HG02571 (cell line): ENCODE results near the gene DLL1.

Experiments
- ATAC-seq: cut with Tn5 transposase; IDR thresholded peaks from one replicate; pipeline ENCODE4 v1.9.1; 2021; ENCODE audit warnings: mild to moderate bottlenecking, moderate library complexity; ENCODE audit not compliant: unreplicated experiment

The DLL1 gene

GRCh38 chr6:170296423-170296745 is 5.5 kb upstream of the DLL1 start:
- no peak for ATAC-seq

- ATAC-seq = peak; percentile 60
These were observed 4.9 kb upstream of the DLL1 start for GRCh38 chr6:170295510-170296422.

- no peak for ATAC-seq
These were observed 4.1 kb upstream of the DLL1 start for GRCh38 chr6:170294813-170295509.

- no peak for ATAC-seq
These were observed 3.4 kb upstream of the DLL1 start for GRCh38 chr6:170294298-170294730.

- no peak for ATAC-seq
These were observed 2.7 kb upstream of the DLL1 start for GRCh38 chr6:170293341-170294231.

- no peak for ATAC-seq
These were observed 1.7 kb upstream of the DLL1 start for GRCh38 chr6:170292407-170293158.

- no peak for ATAC-seq
These were observed 1.2 kb upstream of the DLL1 start for GRCh38 chr6:170292111-170292406.

- ATAC-seq = no peak
These were observed 613 bp upstream of the DLL1 start for GRCh38 chr6:170291271-170292110.

GRCh38 chr6:170289951-170290295 is 955 bp downstream of the DLL1 start:
- no peak for ATAC-seq

GRCh38 chr6:170289180-170289931 is 1.5 kb downstream of the DLL1 start:
- ATAC-seq = no peak

GRCh38 chr6:170288852-170289179 is 2.1 kb downstream of the DLL1 start:
- no peak for ATAC-seq

- no peak for ATAC-seq
These were observed 2.7 kb downstream of the DLL1 start for GRCh38 chr6:170288091-170288631.

- ATAC-seq = no peak
These were observed 3.5 kb downstream of the DLL1 start for GRCh38 chr6:170287371-170287876.

GRCh38 chr6:170286934-170287265 is 4.0 kb downstream of the DLL1 start:
- ATAC-seq = no peak

- ATAC-seq = no peak
These were observed 4.5 kb downstream of the DLL1 start for GRCh38 chr6:170286246-170286933.

GRCh38 chr6:170285482-170285881 is 5.4 kb downstream of the DLL1 start:
- no peak for ATAC-seq

- no peak for ATAC-seq
These were observed 5.9 kb downstream of the DLL1 start for GRCh38 chr6:170284866-170285469.
